Endothelial cell of umbilical vein (primary cell): ENCODE measurements around the gene NBEA. TPM values are rescaled to one million over a fixed set of nuclear protein-coding genes. Genes with fewer than 3 reads are reported as not detected.

Source experiments
- BruUV-seq: library from RNA; stranded (reverse); fragments of 400-500 nt; replicated peaks from 2 replicates; lab custom pipeline; 2021; lab: Mats Ljungman, UMichigan
- CTCF ChIA-PET: fragments of 300-600, 350-600 bp; sonication (Branson Sonifier 250); formaldehyde crosslinking; loops from one replicate; lab custom pipeline; 2021; ENCODE audit warnings: antibody characterized with exemption, inconsistent platforms; lab: Charles Lee
- POLR2A ChIA-PET: fragments of 300-600, 350-600 bp; sonication (Branson Sonifier 250); formaldehyde crosslinking; loops from one replicate; lab custom pipeline; 2021; ENCODE audit warnings: antibody characterized with exemption, inconsistent platforms; lab: Charles Lee
- DNase-seq: peaks from one replicate; pipeline ENCODE4 v3.0.0-alpha.2; 2011; ENCODE audit warnings: low read depth, low spot score
- FAIRE-seq: peaks from 2 replicates; lab custom pipeline; 2011; peaks lifted over from hg19 to GRCh38; lab: Jason Lieb, UNC
- H2AFZ ChIP-seq: 2 replicates; pipeline ENCODE4 v1.6.0; 2012; ENCODE audit warnings: low read depth, low read length, control low read depth, inconsistent platforms
- H3K27ac ChIP-seq: 2 replicates; pipeline ENCODE4 v1.5.1; 2011; ENCODE audit warnings: low read depth, mild to moderate bottlenecking, control low read depth, low read length, moderate library complexity; ENCODE audit not compliant: insufficient read depth
- H3K27me3 ChIP-seq, 2 experiments: 2 replicates each; pipeline versions ENCODE4 v1.6.0 to v1.6.1; 2011; ENCODE audit warnings: low read length in 2 of 2, mixed read lengths in 1 of 2; ENCODE audit not compliant: control insufficient read depth in 2 of 2, insufficient read depth in 2 of 2
- H3K36me3 ChIP-seq, 2 experiments: 2 replicates in 1 of 2; 3 replicates in 1 of 2; pipeline ENCODE4 v1.5.1; 2011; ENCODE audit warnings: low read length in 2 of 2, mild to moderate bottlenecking in 1 of 2, moderate library complexity in 1 of 2; ENCODE audit not compliant: control insufficient read depth in 2 of 2, insufficient read depth in 2 of 2; ENCODE audit errors: extremely low read depth in 1 of 2
- H3K4me1 ChIP-seq: 3 replicates; pipeline ENCODE4 v1.5.1; 2011; ENCODE audit warnings: mild to moderate bottlenecking, low read length; ENCODE audit not compliant: control insufficient read depth, insufficient read depth; ENCODE audit errors: extremely low read depth
- H3K4me2 ChIP-seq: 2 replicates; pipeline ENCODE4 v1.6.1; 2011; ENCODE audit warnings: low read length, control low read depth, mixed read lengths; ENCODE audit not compliant: insufficient read depth
- H3K4me3 ChIP-seq, 3 experiments: fragments of 200-600 bp in 1 of 3; sonication (generic), shearing (Covaris generic) in 1 of 3; replicated peaks in 1 of 3; 2 replicates each; pipeline ENCODE4 v1.5.1; 2011 to 2016; ENCODE audit warnings: control low read depth in 3 of 3, low read length in 3 of 3, mild to moderate bottlenecking in 2 of 3, inconsistent platforms in 1 of 3, low read depth in 1 of 3, moderate library complexity in 1 of 3; ENCODE audit not compliant: insufficient read depth in 1 of 3
- H3K79me2 ChIP-seq: 2 replicates; pipeline ENCODE4 v1.6.0; 2012; ENCODE audit warnings: low read length, inconsistent platforms; ENCODE audit not compliant: control insufficient read depth, insufficient read depth
- H3K9ac ChIP-seq: replicated peaks from 2 replicates; pipeline ENCODE3; 2011; ENCODE audit warnings: low read length, control low read depth; ENCODE audit not compliant: insufficient read depth; ENCODE audit errors: extremely low read depth
- H3K9me1 ChIP-seq: replicated peaks from 3 replicates; pipeline ENCODE4 v1.6.0; 2011; ENCODE audit warnings: mild to moderate bottlenecking, low read length; ENCODE audit not compliant: control insufficient read depth, insufficient read depth; ENCODE audit errors: extremely low read depth
- H3K9me3 ChIP-seq: replicated peaks from 2 replicates; pipeline ENCODE4 v1.5.1; 2012; ENCODE audit warnings: low read length, inconsistent platforms; ENCODE audit not compliant: control insufficient read depth, insufficient read depth
- H4K20me1 ChIP-seq: replicated peaks from 2 replicates; pipeline ENCODE3; 2011; ENCODE audit warnings: mild to moderate bottlenecking, low read length; ENCODE audit not compliant: control insufficient read depth, insufficient read depth; ENCODE audit errors: extremely low read depth
- CTCF ChIP-seq, 2 donors: IDR thresholded peaks; 1 replicate in 1 of 2; 2 replicates in 1 of 2; pipeline ENCODE4 v1.5.1; 2011; ENCODE audit warnings: low read length in 2 of 2, mild to moderate bottlenecking in 2 of 2, moderate library complexity in 2 of 2, control low read depth in 1 of 2, inconsistent platforms in 1 of 2, low read depth in 1 of 2; ENCODE audit not compliant: insufficient read depth in 1 of 2; ENCODE audit errors: extremely low read depth in 1 of 2
- GATA2 ChIP-seq: IDR thresholded peaks from 2 replicates; pipeline ENCODE4 v1.7.0; 2011; ENCODE audit warnings: low read depth, mild to moderate bottlenecking, moderate library complexity, mixed read lengths, low read length; ENCODE audit not compliant: insufficient read length, insufficient read depth
- JUN ChIP-seq: IDR thresholded peaks from 2 replicates; pipeline ENCODE4 v1.6.1; 2011; ENCODE audit warnings: borderline replicate concordance, low read depth; ENCODE audit not compliant: insufficient read length, insufficient read depth
- MAX ChIP-seq: IDR thresholded peaks from 2 replicates; pipeline ENCODE4 v1.6.1; 2011; ENCODE audit not compliant: insufficient read depth, insufficient read length
- MYC ChIP-seq: IDR thresholded peaks from one replicate; pipeline ENCODE4 v1.6.1; 2011; ENCODE audit warnings: mild to moderate bottlenecking, low read depth, low read length
- POLR2A ChIP-seq: IDR thresholded peaks from 2 replicates; pipeline ENCODE4 v1.6.1; 2012; ENCODE audit warnings: low read depth, mild to moderate bottlenecking, control low read depth, low read length
- POLR2AphosphoS5 ChIP-seq: IDR thresholded peaks from 2 replicates; pipeline ENCODE4 v1.6.1; 2012; ENCODE audit warnings: low read depth, mild to moderate bottlenecking, control low read depth, low read length, moderate library complexity; ENCODE audit not compliant: insufficient read depth
- dilution Hi-C: fragments of 300-500 bp; cut with MboI; formaldehyde crosslinking; loops from one replicate; pipeline ENCODE4 v1.15.0; 2019; ENCODE audit warnings: low sequenced_read_pairs; ENCODE audit not compliant: extremely low pct_ligation_motif_present
- intact Hi-C: fragments of 100-400 bp; cut with micrococcal nuclease; formaldehyde crosslinking; loops from one replicate; pipeline ENCODE4 v1.10.0; 2022
- polyA plus RNA-seq, 4 experiments: library from polyadenylated mRNA; depleted of rRNA in 3 of 4; stranded (reverse) in 3 of 4; unstranded in 1 of 4; fragments of >200 nt; gene quantifications; 2 replicates each; pipeline versions ENCODE4 v1.2.1 to v1.2.3, GENCODE V29; 2011 to 2012; ENCODE audit warnings: missing spikeins in 1 of 4
- total RNA-seq: library from RNA; stranded (reverse); gene quantifications from 2 replicates; pipeline ENCODE4 v1.2.3, GENCODE V29; 2021

The NBEA gene
- total and polyA plus RNA-seq, 2 donors (not counting 3 experiments of a cell fraction or from before 2014, with no cell fraction given) = 3.0 to 4.8 TPM

- Histone ChIP-seq H3K4me2 (no peak overlapping the region), H3K36me3 (no peaks in the 10 kb centered on the region), H4K20me1 (no peaks in the 10 kb centered on the region), H3K27ac (no peak overlapping the region), H3K9ac (no peak overlapping the region), H3K27me3 (no peaks in the 10 kb centered on the region), H3K9me1 (no peaks in the 10 kb centered on the region), H3K4me3 (no peak overlapping the region), H3K4me1 (no peaks in the 10 kb centered on the region), H3K79me2 (no peaks in the 10 kb centered on the region), H3K9me3 (no peaks in the 10 kb centered on the region), H2AFZ (no peak overlapping the region)
- ChIA-PET POLR2A (no interaction called here), CTCF (no interaction called here)
- no peak for FAIRE-seq
- intact Hi-C loops (no loop called here), dilution Hi-C loops (no loop called here)
- TF ChIP-seq POLR2A = no peak
- TF ChIP-seq MYC = no peak
- no peak for TF ChIP-seq POLR2AphosphoS5
- TF ChIP-seq CTCF (IDR thresholded peaks at IDR 0.05; ENCODE audit: extremely low read depth in 1 of 2, insufficient read depth in 1 of 2, low read depth in 1 of 2, low read length in 2 of 2) = no peak
- TF ChIP-seq GATA2 = no peak
- no peak for TF ChIP-seq MAX
- no peak for TF ChIP-seq JUN
- BruUV-seq = no TSS peak
- no peak for DNase-seq
These were observed 74.5 kb downstream of the NBEA start for GRCh38 chr13:35016362-35017112.
